GM18502 (cell line): ENCODE data around the gene PMS2.
"Not testable (repeated sequence)": the region's sequence is repeated elsewhere in the genome, so short reads cannot be mapped to it uniquely, and the experiment has no call there.

Experiments
- ATAC-seq: cut with Tn5 transposase; IDR thresholded peaks from one replicate; pipeline ENCODE4 v1.9.1; 2021; ENCODE audit warnings: mild to moderate bottlenecking; ENCODE audit not compliant: unreplicated experiment, poor library complexity

The PMS2 gene

GRCh38 chr7:6008668-6009611 is at the start of gene PMS2, which contains the start of gene AIMP2:
TSS of gene PMS2 (minus strand) at chr7:6009049. CDS start at chr7:6009019, 30 bp downstream.
TSS of gene AIMP2 (plus strand) at chr7:6009272. CDS start at chr7:6009364, 92 bp downstream.
- peak; percentile 94 for ATAC-seq

- no peak for ATAC-seq
Measured at GRCh38 chr7:6057316-6058129, 48.7 kb upstream of the PMS2 start.

DNA sequence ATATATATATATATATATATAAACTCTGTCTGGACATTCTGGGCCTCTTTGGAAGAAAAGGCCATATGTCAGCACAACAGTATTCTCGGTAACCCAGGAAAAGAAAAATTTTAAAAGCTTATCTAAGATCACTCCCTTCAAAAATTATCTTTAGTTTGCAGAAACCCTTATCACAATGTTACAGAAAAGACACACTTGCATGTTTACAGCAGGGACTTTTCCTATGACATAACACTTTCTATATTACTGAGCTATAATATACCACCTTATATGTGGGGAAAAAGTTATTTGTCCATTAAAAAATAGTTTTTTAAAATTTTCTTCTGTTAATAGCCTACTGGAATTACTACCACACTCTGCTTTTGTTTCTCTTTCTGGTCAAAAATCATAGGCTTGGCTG is 47.8 kb upstream of the PMS2 start:
- no peak for ATAC-seq

DNA sequence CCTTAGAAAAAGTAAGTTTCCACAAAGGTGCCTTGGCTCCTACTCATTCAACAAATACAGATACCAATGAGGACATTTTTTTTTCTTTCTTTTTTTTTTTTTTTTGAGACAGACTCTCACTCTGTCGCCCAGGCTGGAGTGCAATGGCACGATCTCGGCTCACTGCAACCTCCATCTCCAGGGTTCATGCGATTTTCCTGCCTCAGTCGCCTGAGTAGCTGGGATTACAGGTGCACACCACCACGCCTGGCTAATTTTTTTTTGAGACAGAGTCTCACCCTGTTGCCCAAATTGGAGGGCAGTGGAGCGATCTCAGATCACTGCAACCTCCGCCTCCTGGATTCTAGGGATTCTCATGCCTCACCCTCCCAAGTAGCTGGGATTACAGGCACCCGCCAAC is 42.3 kb upstream of the PMS2 start:
- not testable (repeated sequence) for ATAC-seq

DNA sequence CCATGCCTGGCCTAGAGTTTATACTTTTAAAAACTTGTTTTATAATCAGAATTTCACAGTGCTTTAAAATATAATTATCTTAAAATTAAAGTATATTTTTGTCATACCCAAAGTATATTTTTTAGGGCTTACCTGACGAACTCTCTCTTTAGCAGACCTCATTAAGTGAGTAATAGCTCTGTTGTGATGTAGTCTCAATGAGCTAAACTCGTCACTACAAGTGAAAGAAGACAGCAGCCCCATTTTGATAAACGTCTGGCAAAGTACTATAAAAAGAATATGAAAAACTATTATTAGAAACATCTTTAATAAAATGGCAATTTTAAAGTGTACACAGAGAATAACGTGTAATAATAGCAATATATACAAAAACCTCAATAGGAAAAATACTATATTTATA is 40.9 kb upstream of the PMS2 start:
- no peak for ATAC-seq

DNA sequence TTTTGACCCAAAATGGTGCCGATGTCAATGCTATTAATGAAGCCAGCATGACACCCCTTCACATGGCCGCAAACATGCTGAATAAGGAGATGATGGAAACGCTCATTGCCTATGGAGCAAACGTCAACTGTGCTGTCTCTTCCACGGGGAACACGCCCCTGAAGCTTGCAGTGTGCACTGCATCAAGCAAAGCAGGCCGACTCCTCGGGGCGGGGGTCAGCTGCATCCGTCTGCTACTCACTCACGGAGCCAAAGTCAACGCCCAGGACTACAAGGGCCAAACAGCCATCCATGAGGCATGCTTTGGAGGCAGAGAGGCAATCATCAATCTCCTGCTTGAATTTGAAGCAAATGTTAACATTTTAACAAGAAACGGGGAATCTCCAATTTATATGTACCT is 26.8 kb upstream of the PMS2 start:
- no peak for ATAC-seq

DNA sequence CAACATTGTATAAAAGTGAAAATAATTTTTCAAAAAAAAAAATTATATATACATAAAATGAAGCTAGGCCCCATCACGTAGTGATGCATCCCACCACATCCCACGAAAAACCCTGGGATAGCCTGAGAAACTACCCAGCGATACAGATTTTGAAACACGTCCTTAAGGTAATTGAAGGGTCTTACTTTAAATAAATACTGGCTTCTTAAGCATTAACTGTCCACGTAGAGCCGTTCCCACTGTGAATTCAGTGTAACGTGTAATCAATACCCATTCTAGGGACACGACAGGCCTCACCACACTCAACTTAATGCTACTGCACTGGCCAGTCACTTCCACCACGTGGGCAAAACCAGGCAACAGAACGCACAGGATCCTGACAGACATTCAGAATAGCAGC is 26.3 kb upstream of the PMS2 start:
- no peak for ATAC-seq

DNA sequence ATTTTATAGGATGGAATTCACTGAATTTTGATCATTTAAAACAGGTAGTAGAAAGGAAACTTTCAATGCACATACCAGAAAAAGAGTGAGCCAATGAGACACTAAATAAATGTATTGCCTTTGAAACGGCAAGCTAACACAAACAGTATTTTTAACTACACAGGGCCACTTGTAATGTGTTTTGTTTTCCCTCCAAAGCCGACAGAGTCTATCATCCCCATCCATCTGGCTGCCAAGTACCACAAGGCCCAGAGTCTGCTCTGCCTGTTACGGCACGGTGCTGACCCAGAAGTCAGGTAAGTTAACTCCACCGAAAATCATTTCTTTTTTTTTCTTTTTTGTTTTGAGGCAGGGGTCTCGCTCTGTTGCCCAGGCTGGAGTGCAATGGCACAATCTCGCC is 23.8 kb upstream of the PMS2 start:
- no peak for ATAC-seq

DNA sequence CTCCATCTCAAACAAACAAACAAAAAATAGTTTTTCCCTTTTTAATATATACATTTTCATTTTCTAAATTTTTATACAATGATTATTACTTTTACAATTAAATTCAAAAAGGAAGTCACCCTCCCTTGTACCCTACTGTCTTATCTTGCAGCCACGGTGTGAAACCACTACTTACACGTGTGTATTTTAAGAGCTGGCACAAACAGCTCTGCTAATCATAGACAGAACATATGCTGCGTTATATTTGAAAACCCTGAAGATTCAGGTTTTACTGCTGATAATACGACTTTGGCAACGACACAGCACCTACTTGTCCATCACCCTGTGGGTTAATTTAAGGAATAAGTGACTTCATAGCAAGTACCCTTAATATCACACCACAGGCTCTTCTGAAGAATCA is 23.3 kb upstream of the PMS2 start:
- ATAC-seq, result no peak

- no peak for ATAC-seq
Measured at GRCh38 chr7:6031567-6031966, 22.7 kb upstream of the PMS2 start.

DNA sequence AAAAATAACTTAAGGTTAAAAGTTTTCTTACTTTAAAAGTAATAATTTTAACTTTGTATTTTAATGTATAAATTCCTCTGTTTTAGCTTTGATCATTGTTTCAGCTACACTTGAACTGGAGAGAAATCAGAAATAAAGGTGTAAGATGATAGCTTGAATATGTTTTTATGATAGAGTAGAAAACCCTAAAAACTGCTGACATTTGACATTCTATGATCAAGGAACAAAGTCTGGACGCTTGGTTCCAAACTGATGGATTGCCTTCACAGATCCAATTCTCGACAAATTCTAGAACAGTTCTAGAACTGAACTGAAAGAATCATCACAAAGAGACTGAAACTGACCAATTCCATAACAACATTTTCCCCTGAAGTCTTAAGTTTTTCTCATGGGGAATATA is 22.1 kb upstream of the PMS2 start, which contains the start of gene ANKRD61:
Gene ANKRD61, plus strand, starts transcription at position 389 of the 400 bp plus-strand sequence. Its CDS starts 0 bp downstream, at position 389.
- ATAC-seq, result no peak

GRCh38 chr7:6028563-6028962 is 19.7 kb upstream of the PMS2 start:
- ATAC-seq, result no peak

GRCh38 chr7:6027806-6028365 is 19.0 kb upstream of the PMS2 start:
- ATAC-seq, result no peak

GRCh38 chr7:6026820-6027311 is 18.0 kb upstream of the PMS2 start:
- no peak for ATAC-seq

DNA sequence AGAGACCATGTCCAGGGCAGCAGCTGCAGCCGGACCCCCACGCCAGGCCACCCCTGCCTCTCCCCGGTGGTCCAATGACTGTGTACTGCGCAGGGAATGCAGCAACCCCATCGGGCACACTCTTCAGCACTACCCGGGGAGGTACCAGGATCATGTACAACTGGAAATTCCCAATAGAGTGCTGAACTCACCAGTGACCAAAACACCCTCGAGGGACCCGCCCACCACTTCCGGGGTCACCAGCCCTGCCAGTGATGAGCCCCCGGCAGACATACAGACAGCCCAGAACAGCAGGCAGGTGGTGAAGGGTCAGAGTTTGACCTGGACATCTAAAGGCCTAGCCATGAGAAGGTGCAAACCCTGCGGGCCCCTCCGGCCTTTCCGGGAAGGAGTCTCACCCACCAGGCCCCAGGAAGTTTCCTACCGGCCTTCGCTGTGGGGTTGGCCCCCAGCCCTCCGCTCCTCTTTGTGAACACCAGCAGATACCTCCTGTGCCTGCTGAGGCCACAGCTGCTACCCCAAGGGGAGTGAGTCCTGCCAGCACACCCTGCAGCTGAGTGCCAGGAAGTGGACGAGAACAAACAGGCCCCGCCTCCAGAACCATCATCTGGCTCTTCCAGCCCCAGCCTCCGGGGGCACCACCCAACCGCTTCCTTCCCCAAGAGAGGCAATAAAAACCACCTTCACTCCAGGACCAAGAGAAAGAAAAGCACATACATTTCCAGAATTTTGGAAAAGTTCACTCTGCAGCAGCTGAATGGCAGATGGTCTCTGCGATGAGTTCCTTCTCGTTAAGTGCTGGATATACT is 17.4 kb upstream of the PMS2 start:
- peak; percentile 86 for ATAC-seq

DNA sequence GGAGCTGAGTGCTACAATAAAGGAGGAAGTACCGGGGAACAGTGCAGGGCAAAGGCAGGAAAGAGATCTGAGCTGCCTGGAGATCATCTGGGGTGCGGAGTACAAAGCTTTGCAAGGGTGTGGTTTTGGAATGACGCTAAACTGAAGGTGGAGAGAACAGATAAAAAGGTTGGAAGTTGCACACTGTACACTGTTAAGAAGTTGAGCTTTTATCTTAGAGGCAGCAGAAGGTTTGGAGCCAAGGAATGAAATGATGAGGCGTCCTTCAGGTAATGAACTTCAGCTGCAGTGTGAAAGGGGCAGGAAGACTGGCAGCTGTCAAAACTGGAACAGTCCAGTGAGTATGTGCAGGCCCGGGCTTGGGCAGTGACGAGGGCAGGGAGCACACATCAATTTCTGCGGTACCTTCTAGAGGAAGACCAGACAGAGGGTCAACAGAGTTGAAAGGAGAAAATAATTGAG is 15.2 kb upstream of the PMS2 start:
- ATAC-seq, result no peak

DNA sequence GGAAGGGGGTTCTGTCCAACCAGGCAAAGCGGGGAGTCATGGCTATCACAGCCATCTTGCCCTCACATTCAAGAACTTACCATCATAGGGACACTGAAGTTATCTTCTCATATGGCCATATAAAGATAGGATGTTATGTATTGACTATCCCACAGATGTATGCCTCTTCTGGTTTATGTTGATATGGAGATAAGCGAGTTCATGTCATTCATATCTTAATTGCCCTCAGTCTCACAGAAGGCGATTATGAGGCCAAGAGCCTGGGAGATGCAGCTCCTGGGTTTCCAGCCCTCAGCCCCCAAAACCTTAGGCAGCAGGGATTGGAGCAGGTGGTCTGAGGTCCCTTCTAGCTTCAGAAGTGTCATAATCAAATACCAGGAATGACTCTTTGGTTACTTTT is 13.9 kb upstream of the PMS2 start:
- ATAC-seq, result no peak

DNA sequence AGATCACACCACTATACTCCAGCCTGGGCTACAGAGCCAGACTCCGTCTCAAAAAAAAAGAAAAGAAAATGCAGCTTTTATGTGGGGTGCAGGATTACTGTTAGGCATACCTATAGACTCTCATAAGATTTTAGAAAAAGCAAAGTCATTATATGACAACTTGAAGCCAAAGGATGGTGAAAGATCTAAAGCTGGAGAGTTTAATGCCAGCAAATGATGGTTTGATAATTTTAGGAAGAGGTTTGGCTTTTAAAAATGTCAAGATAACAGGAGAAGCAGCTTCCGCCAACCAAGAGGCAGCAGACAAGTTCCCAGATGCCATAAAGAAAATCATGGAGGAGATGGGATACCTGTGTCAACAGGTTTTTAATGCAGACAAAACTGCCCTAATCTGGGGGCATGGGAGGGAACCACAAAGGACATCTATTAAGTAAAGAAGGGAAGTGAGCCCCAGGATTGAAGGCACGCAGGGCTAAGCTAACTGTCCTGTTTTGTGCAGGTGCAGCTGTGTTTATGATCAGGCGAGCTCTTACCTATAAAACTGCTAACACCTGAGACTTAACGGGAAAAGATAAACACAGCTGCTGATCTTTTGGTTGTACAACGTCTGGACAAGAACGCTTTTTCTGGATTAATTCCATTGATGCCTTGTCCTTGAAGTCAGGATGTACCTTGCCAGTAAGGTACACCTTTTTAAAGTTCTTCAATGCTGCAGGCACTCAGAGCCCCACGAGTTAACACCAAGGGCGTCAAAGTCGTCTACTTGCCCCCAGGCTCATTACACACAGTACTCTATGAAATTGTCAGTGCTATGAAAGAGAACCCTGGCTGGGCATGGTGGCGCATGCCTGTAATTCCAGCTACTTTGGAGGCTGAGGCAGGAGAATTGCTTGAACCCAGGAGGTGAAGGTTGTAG is 11.8 kb upstream of the PMS2 start:
- no peak for ATAC-seq

DNA sequence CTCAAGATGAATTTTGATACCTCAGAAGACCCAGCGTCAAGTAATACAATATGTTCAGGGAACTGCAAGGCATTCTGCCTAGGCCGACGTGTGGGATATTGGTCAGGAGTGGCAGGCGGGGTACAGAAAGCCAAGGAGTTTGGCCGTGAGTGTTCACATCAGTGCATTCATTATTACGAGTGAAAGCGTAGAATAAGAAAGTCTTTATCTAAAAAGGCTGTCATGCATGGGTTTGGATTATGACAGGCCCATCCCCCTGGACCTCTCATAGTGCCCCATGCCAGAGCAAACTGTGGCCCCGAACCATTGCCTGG is 7.8 kb upstream of the PMS2 start:
- ATAC-seq, result no peak
